ENCODE measurements around the gene CDC34.
A peak's percentile ranks its signal among the peaks of the same experiment; 100 is the strongest.

The CDC34 gene

GRCh38 chr19:497869-498510, 33.6 kb upstream of the CDC34 start:
- H2AFZ ChIP-seq (ENCODE audit: low read length, unreplicated experiment) = no peak overlapping the region
- H3K27me3 ChIP-seq (ENCODE audit: insufficient read depth, low read length) = peaks cover 13% of the 10 kb centered on the region; the same call in 1 of the 2 replicates
- no peaks in the 10 kb centered on the region for H3K79me2 ChIP-seq (ENCODE audit: control insufficient read depth, insufficient read depth, low read length, unreplicated experiment)
- H3K36me3 ChIP-seq (ENCODE audit: insufficient read depth, low read length) = no peaks in the 10 kb centered on the region
- H3K27ac ChIP-seq (ENCODE audit: low read depth, low read length) = no peak overlapping the region
- H3K4me3 ChIP-seq (ENCODE audit: low read depth, low read length) = no peak overlapping the region
- H3K4me1 ChIP-seq (ENCODE audit: control insufficient read depth, insufficient read depth, low read length, unreplicated experiment) = no peaks in the 10 kb centered on the region

GRCh38 chr19:498511-498891, 33.1 kb upstream of the CDC34 start:
- no peak overlapping the region for H3K4me3 ChIP-seq (ENCODE audit: low read depth, low read length)
- H2AFZ ChIP-seq (ENCODE audit: low read length, unreplicated experiment) = no peak overlapping the region
- no peaks in the 10 kb centered on the region for H3K36me3 ChIP-seq (ENCODE audit: insufficient read depth, low read length)
- no peak overlapping the region for H3K27ac ChIP-seq (ENCODE audit: low read depth, low read length)
- peaks cover 13% of the 10 kb centered on the region; the same call in 1 of the 2 replicates for H3K27me3 ChIP-seq (ENCODE audit: insufficient read depth, low read length)
- H3K4me1 ChIP-seq (ENCODE audit: control insufficient read depth, insufficient read depth, low read length, unreplicated experiment) = no peaks in the 10 kb centered on the region
- H3K79me2 ChIP-seq (ENCODE audit: control insufficient read depth, insufficient read depth, low read length, unreplicated experiment) = no peaks in the 10 kb centered on the region

GRCh38 chr19:498977-499623, 32.5 kb upstream of the CDC34 start:
- Histone ChIP-seq H3K27me3 (ENCODE audit: insufficient read depth, low read length) (peaks cover 13% of the 10 kb centered on the region; the same call in 1 of the 2 replicates), H3K4me1 (ENCODE audit: control insufficient read depth, insufficient read depth, low read length, unreplicated experiment) (no peaks in the 10 kb centered on the region)

GRCh38 chr19:501646-502045, 29.9 kb upstream of the CDC34 start:
- peaks cover 4% of the 10 kb centered on the region for H3K4me1 ChIP-seq (ENCODE audit: control insufficient read depth, insufficient read depth, low read length, unreplicated experiment)

More at GRCh38 chr19:498977-499623, 32.5 kb upstream of the CDC34 start:
- Histone ChIP-seq H3K4me3 (ENCODE audit: low read depth, low read length) (no peak overlapping the region), H3K36me3 (ENCODE audit: insufficient read depth, low read length) (no peaks in the 10 kb centered on the region), H3K27ac (ENCODE audit: low read depth, low read length) (no peak overlapping the region), H2AFZ (ENCODE audit: low read length, unreplicated experiment) (no peak overlapping the region), H3K79me2 (ENCODE audit: control insufficient read depth, insufficient read depth, low read length, unreplicated experiment) (no peaks in the 10 kb centered on the region)

GRCh38 chr19:504616-505015, 26.9 kb upstream of the CDC34 start:
- H3K4me1 ChIP-seq (ENCODE audit: control insufficient read depth, insufficient read depth, low read length, unreplicated experiment) = peaks cover 4% of the 10 kb centered on the region
- H3K27ac ChIP-seq (ENCODE audit: low read depth, low read length) = no peak overlapping the region
- no peaks in the 10 kb centered on the region for H3K36me3 ChIP-seq (ENCODE audit: insufficient read depth, low read length)
- no peaks in the 10 kb centered on the region for H3K27me3 ChIP-seq (ENCODE audit: insufficient read depth, low read length)
- no peak overlapping the region for H2AFZ ChIP-seq (ENCODE audit: low read length, unreplicated experiment)
- H3K79me2 ChIP-seq (ENCODE audit: control insufficient read depth, insufficient read depth, low read length, unreplicated experiment) = peaks cover 8% of the 10 kb centered on the region
- H3K4me3 ChIP-seq (ENCODE audit: low read depth, low read length) = no peak overlapping the region

More at GRCh38 chr19:501646-502045, 29.9 kb upstream of the CDC34 start:
- H3K36me3 ChIP-seq (ENCODE audit: insufficient read depth, low read length) = no peaks in the 10 kb centered on the region
- H2AFZ ChIP-seq (ENCODE audit: low read length, unreplicated experiment) = no peak overlapping the region
- no peak overlapping the region for H3K27ac ChIP-seq (ENCODE audit: low read depth, low read length)
- H3K27me3 ChIP-seq (ENCODE audit: insufficient read depth, low read length) = peaks cover 8% of the 10 kb centered on the region; the same call in 1 of the 2 replicates
- no peaks in the 10 kb centered on the region for H3K79me2 ChIP-seq (ENCODE audit: control insufficient read depth, insufficient read depth, low read length, unreplicated experiment)
- no peak overlapping the region for H3K4me3 ChIP-seq (ENCODE audit: low read depth, low read length)

GRCh38 chr19:506404-507285, 24.9 kb upstream of the CDC34 start:
- peak overlapping the region; percentile 96 for H3K4me3 ChIP-seq (ENCODE audit: low read depth, low read length)

GRCh38 chr19:507286-508203, 24.0 kb upstream of the CDC34 start, which contains the start of gene TPGS1:
TSS of gene TPGS1 (plus strand) at chr19:507497. CDS start at chr19:507507, 10 bp downstream.
- H3K27ac ChIP-seq (ENCODE audit: low read depth, low read length) = peak within 1 kb of the TSS; percentile 92

More at GRCh38 chr19:506404-507285, 24.9 kb upstream of the CDC34 start:
- Histone ChIP-seq H3K4me1 (ENCODE audit: control insufficient read depth, insufficient read depth, low read length, unreplicated experiment) (peaks cover 4% of the 10 kb centered on the region), H2AFZ (ENCODE audit: low read length, unreplicated experiment) (peak overlapping the region; percentile 75), H3K36me3 (ENCODE audit: insufficient read depth, low read length) (no peaks in the 10 kb centered on the region), H3K27me3 (ENCODE audit: insufficient read depth, low read length) (no peaks in the 10 kb centered on the region), H3K79me2 (ENCODE audit: control insufficient read depth, insufficient read depth, low read length, unreplicated experiment) (peaks cover 8% of the 10 kb centered on the region), H3K27ac (ENCODE audit: low read depth, low read length) (peak overlapping the region; percentile 92)

GRCh38 chr19:508204-509150, 23.1 kb upstream of the CDC34 start:
- H3K4me3 ChIP-seq (ENCODE audit: low read depth, low read length) = peak overlapping the region; percentile 96
- no peak overlapping the region for H3K27ac ChIP-seq (ENCODE audit: low read depth, low read length)
- H3K4me1 ChIP-seq (ENCODE audit: control insufficient read depth, insufficient read depth, low read length, unreplicated experiment) = peaks cover 4% of the 10 kb centered on the region
- no peaks in the 10 kb centered on the region for H3K36me3 ChIP-seq (ENCODE audit: insufficient read depth, low read length)
- no peak overlapping the region for H2AFZ ChIP-seq (ENCODE audit: low read length, unreplicated experiment)
- no peaks in the 10 kb centered on the region for H3K27me3 ChIP-seq (ENCODE audit: insufficient read depth, low read length)
- peaks cover 8% of the 10 kb centered on the region for H3K79me2 ChIP-seq (ENCODE audit: control insufficient read depth, insufficient read depth, low read length, unreplicated experiment)

More at GRCh38 chr19:507286-508203, 24.0 kb upstream of the CDC34 start, which contains the start of gene TPGS1:
- H3K36me3 ChIP-seq (ENCODE audit: insufficient read depth, low read length) = no peaks in the 10 kb centered on the region
- peak within 1 kb of the TSS; percentile 96 for H3K4me3 ChIP-seq (ENCODE audit: low read depth, low read length)
- H2AFZ ChIP-seq (ENCODE audit: low read length, unreplicated experiment) = peak within 1 kb of the TSS; percentile 77
- no peaks in the 10 kb centered on the region for H3K27me3 ChIP-seq (ENCODE audit: insufficient read depth, low read length)
- peaks cover 4% of the 10 kb centered on the region for H3K4me1 ChIP-seq (ENCODE audit: control insufficient read depth, insufficient read depth, low read length, unreplicated experiment)
- peaks cover 8% of the 10 kb centered on the region for H3K79me2 ChIP-seq (ENCODE audit: control insufficient read depth, insufficient read depth, low read length, unreplicated experiment)

GRCh38 chr19:510606-511100, 20.9 kb upstream of the CDC34 start:
- Histone ChIP-seq H3K4me1 (ENCODE audit: control insufficient read depth, insufficient read depth, low read length, unreplicated experiment) (peaks cover 4% of the 10 kb centered on the region), H3K27ac (ENCODE audit: low read depth, low read length) (no peak overlapping the region), H3K4me3 (ENCODE audit: low read depth, low read length) (no peak overlapping the region), H3K36me3 (ENCODE audit: insufficient read depth, low read length) (no peaks in the 10 kb centered on the region), H2AFZ (ENCODE audit: low read length, unreplicated experiment) (no peak overlapping the region), H3K27me3 (ENCODE audit: insufficient read depth, low read length) (no peaks in the 10 kb centered on the region), H3K79me2 (ENCODE audit: control insufficient read depth, insufficient read depth, low read length, unreplicated experiment) (peaks cover 8% of the 10 kb centered on the region)

Measured in ACC112 (cell line).